H9 (cell line): Measurements from ENCODE around the gene RALGDS. TPM values are rescaled to one million over a fixed set of nuclear protein-coding genes. Genes with fewer than 3 reads are reported as not detected.

ENCODE experiments used
- DNase-seq: peaks from one replicate; pipeline ENCODE4 v3.0.0-alpha.2; 2017
- H2AFZ ChIP-seq: one replicate; pipeline ENCODE4 v1.6.1; 2013; ENCODE audit warnings: mild to moderate bottlenecking, low read length, control low read depth, moderate library complexity
- H2AK5ac ChIP-seq: 2 replicates; pipeline ENCODE4 v1.6.1; 2013; ENCODE audit warnings: low read length, control low read depth, mixed read lengths; ENCODE audit not compliant: insufficient read length
- H2BK120ac ChIP-seq: one replicate; pipeline ENCODE4 v1.6.1; 2013; ENCODE audit warnings: low read depth, mild to moderate bottlenecking, low read length, control low read depth, inconsistent platforms; ENCODE audit not compliant: poor library complexity, severe bottlenecking
- H2BK12ac ChIP-seq: 2 replicates; pipeline ENCODE4 v1.6.1; 2013; ENCODE audit warnings: low read length, control low read depth, mixed read lengths, low read depth; ENCODE audit not compliant: insufficient read length
- H2BK15ac ChIP-seq: 2 replicates; pipeline ENCODE4 v1.6.1; 2013; ENCODE audit warnings: low read depth, low read length, control low read depth
- H2BK20ac ChIP-seq: one replicate; pipeline ENCODE4 v1.6.1; 2013; ENCODE audit warnings: low read depth, mild to moderate bottlenecking, low read length, control low read depth, inconsistent platforms; ENCODE audit not compliant: poor library complexity, severe bottlenecking
- H2BK5ac ChIP-seq: 2 replicates; pipeline ENCODE4 v1.6.1; 2013; ENCODE audit warnings: low read length, control low read depth, mixed read lengths; ENCODE audit not compliant: insufficient read length
- H3K14ac ChIP-seq: 2 replicates; pipeline ENCODE4 v1.6.1; 2013; ENCODE audit warnings: low read length, control low read depth; ENCODE audit not compliant: insufficient read depth
- H3K18ac ChIP-seq: 2 replicates; pipeline ENCODE4 v1.6.1; 2013; ENCODE audit warnings: low read depth, mild to moderate bottlenecking, mixed read lengths, low read length, control low read depth; ENCODE audit not compliant: insufficient read length
- H3K23ac ChIP-seq: 2 replicates; pipeline ENCODE4 v1.6.1; 2013; ENCODE audit warnings: low read length, control low read depth, mixed read lengths, low read depth; ENCODE audit not compliant: insufficient read length
- H3K23me2 ChIP-seq: 2 replicates; pipeline ENCODE4 v1.6.1; 2013; ENCODE audit warnings: low read depth, mild to moderate bottlenecking, mixed read lengths, low read length, control low read depth; ENCODE audit not compliant: insufficient read length, poor library complexity, severe bottlenecking
- H3K27ac ChIP-seq: 2 replicates; pipeline ENCODE4 v1.5.1; 2013; ENCODE audit warnings: low read length, control low read depth, mixed read lengths, low read depth; ENCODE audit not compliant: insufficient read length
- H3K27me3 ChIP-seq: 2 replicates; pipeline ENCODE4 v1.6.1; 2013; ENCODE audit warnings: low read length, control low read depth, inconsistent platforms; ENCODE audit not compliant: insufficient read depth
- H3K4ac ChIP-seq: 2 replicates; pipeline ENCODE4 v1.6.1; 2013; ENCODE audit warnings: low read depth, mild to moderate bottlenecking, control low read depth, inconsistent platforms, low read length, moderate library complexity
- H3K4me1 ChIP-seq: 2 replicates; pipeline ENCODE4 v1.6.1; 2013; ENCODE audit warnings: low read length, control low read depth, inconsistent platforms; ENCODE audit not compliant: insufficient read depth
- H3K4me2 ChIP-seq: 2 replicates; pipeline ENCODE4 v1.6.1; 2013; ENCODE audit warnings: low read length, control low read depth, mixed read lengths; ENCODE audit not compliant: insufficient read length, insufficient read depth
- H3K56ac ChIP-seq: 2 replicates; pipeline ENCODE4 v1.6.1; 2013; ENCODE audit warnings: low read depth, mild to moderate bottlenecking, mixed read lengths, low read length, control low read depth; ENCODE audit not compliant: insufficient read length
- H3K79me1 ChIP-seq: 2 replicates; pipeline ENCODE4 v1.6.1; 2013; ENCODE audit warnings: low read depth, mild to moderate bottlenecking, moderate library complexity, low read length, control low read depth, inconsistent platforms; ENCODE audit not compliant: insufficient read depth, poor library complexity, severe bottlenecking
- H3K79me2 ChIP-seq: 2 replicates; pipeline ENCODE4 v1.6.1; 2013; ENCODE audit warnings: low read length, control low read depth, inconsistent platforms; ENCODE audit not compliant: insufficient read depth
- H3K9ac ChIP-seq: 2 replicates; pipeline ENCODE4 v1.6.1; 2013; ENCODE audit warnings: low read length, control low read depth, mixed read lengths; ENCODE audit not compliant: insufficient read length; ENCODE audit errors: extremely low read depth
- H3K9me3 ChIP-seq: one replicate; pipeline ENCODE4 v1.6.1; 2013; ENCODE audit warnings: low read depth, low read length, inconsistent platforms; ENCODE audit not compliant: control insufficient read depth
- H3T11ph ChIP-seq: one replicate; pipeline ENCODE4 v1.6.1; 2013; ENCODE audit warnings: mild to moderate bottlenecking, low read length, control low read depth, inconsistent platforms
- H4K20me1 ChIP-seq: one replicate; pipeline ENCODE4 v1.6.1; 2013; ENCODE audit not compliant: control insufficient read depth, insufficient read length, insufficient read depth
- H4K5ac ChIP-seq: 2 replicates; pipeline ENCODE4 v1.6.1; 2013; ENCODE audit warnings: low read depth, mild to moderate bottlenecking, mixed read lengths, low read length, control low read depth; ENCODE audit not compliant: insufficient read length
- H4K8ac ChIP-seq: replicated peaks from 2 replicates; pipeline ENCODE4 v1.6.1; 2013; ENCODE audit warnings: low read length, control low read depth, mixed read lengths, low read depth; ENCODE audit not compliant: insufficient read length
- H4K91ac ChIP-seq: 2 replicates; pipeline ENCODE4 v1.6.1; 2013; ENCODE audit warnings: low read depth, mild to moderate bottlenecking, moderate library complexity, mixed read lengths, low read length, control low read depth; ENCODE audit not compliant: insufficient read length
- H3K27ac Mint-ChIP-seq, 3 experiments: 2 replicates in 2 of 3; 3 replicates in 1 of 3; pipeline ENCODE4 v1.8.0; 2020 to 2021; ENCODE audit warnings: mixed read lengths in 3 of 3, mild to moderate bottlenecking in 1 of 3, moderate library complexity in 1 of 3
- H3K27me3 Mint-ChIP-seq: 2 replicates; pipeline ENCODE4 v1.8.0; 2021; ENCODE audit warnings: low read depth, mild to moderate bottlenecking, moderate library complexity, mixed read lengths
- H3K36me3 Mint-ChIP-seq, 3 experiments: 2 replicates in 2 of 3; 3 replicates in 1 of 3; pipeline ENCODE4 v1.8.0; 2020 to 2021; ENCODE audit warnings: low read depth in 3 of 3, mixed read lengths in 3 of 3; ENCODE audit not compliant: insufficient read depth in 1 of 3
- H3K4me1 Mint-ChIP-seq, 2 experiments: 2 replicates each; pipeline ENCODE4 v1.8.0; 2020; ENCODE audit warnings: mixed read lengths in 2 of 2
- H3K4me3 Mint-ChIP-seq, 2 experiments: 2 replicates in 1 of 2; 3 replicates in 1 of 2; pipeline ENCODE4 v1.8.0; 2020 to 2021; ENCODE audit warnings: mild to moderate bottlenecking in 2 of 2, mixed read lengths in 2 of 2, moderate library complexity in 1 of 2
- H3K9me3 Mint-ChIP-seq, 2 experiments: 2 replicates in 1 of 2; 3 replicates in 1 of 2; pipeline ENCODE4 v1.8.0; 2020; ENCODE audit warnings: mild to moderate bottlenecking in 2 of 2, mixed read lengths in 2 of 2, moderate library complexity in 1 of 2
- WGBS: extraction: QIAGEN DNeasy Blood & Tissue Kit; methylation state at CpG from one replicate; pipeline ENCODE4 v1.1.7; 2013; ENCODE audit warnings: missing lambda C conversion rate, low lambda C conversion rate, mixed read lengths; ENCODE audit not compliant: insufficient read length; ENCODE audit errors: extremely low coverage; 5-methylcytosine and 5-hydroxymethylcytosine counted together
- total RNA-seq: library from RNA; stranded (reverse); gene quantifications from 2 replicates; pipeline ENCODE4 v1.2.1, GENCODE V29; 2021
- TF ChIP-seq, protein P1 (sequence below): fragments of 200-600 bp; sonication (generic); conservative IDR thresholded peaks from 3 replicates; pipeline ENCODE4 v1.8.0; 2021; ENCODE audit warnings: antibody characterized with exemption, mild to moderate bottlenecking

Gene RALGDS
- total RNA-seq, 1 experiment from 2014 or later: 21.3 TPM

DNA sequence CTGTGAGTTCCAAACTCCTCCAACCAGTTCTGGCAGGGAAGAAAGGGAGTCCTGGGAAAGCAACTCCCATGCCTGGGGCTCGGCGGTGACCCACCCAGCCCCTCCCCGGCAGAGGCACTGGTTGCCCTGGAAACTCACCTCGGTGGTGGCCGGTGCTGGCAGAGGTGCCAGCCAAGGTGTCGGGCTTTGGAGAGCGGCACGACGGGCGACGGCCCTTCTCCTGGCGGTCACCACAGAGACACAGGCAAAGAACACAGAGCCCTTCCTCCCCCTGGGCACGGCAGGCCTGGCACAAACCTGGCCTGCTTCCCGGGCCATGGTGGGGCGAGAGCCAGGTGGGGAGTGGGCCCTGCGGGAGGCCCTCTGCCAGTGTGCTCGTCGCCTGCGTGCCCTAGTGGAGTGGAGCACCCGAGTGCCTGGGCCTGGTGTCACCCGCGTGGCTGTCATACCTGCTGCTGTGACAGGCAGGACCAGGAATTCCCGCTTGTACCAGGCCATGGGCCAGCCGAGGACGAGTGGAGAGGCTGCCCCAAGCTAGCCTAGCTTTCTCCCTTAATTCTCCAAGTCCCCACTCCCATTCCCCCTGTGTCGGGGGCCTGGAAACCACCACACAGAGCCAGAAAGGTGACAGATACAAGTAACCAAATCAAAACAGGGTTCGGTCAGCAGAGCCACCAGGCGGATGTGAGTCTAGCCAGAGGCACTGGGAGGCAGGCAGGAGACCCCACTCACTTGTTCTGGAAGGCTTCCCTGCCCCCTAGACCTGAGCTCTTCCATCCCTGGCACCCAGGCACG is 8.2 kb upstream of the RALGDS start:
- Mint-ChIP-seq H3K27ac (no peak overlapping the region), H3K9me3 (no peaks in the 10 kb centered on the region), H3K4me3 (no peak overlapping the region), H3K4me1 (peaks cover 7 to 15% of the 10 kb centered on the region in 2 experiments; a peak in 3 of 4 replicates), H3K36me3 (no peaks in the 10 kb centered on the region), H3K27me3 (peaks cover 17% of the 10 kb centered on the region)
- Histone ChIP-seq H4K20me1 (no peaks in the 10 kb centered on the region), H3K79me1 (no peaks in the 10 kb centered on the region), H2BK120ac (no peak overlapping the region), H3K56ac (no peak overlapping the region), H3K4me1 (no peaks in the 10 kb centered on the region), H3K23me2 (peaks cover 3% of the 10 kb centered on the region), H3K4me2 (no peak overlapping the region), H4K5ac (no peak overlapping the region), H2AFZ (no peak overlapping the region), H4K8ac (no peak overlapping the region), H3K18ac (no peak overlapping the region), H2AK5ac (no peak overlapping the region), H3K14ac (no peak overlapping the region), H3K4ac (no peak overlapping the region), H2BK15ac (no peak overlapping the region), H3K27ac (no peak overlapping the region), H3K23ac (no peak overlapping the region), H3T11ph (no peak overlapping the region), H3K9ac (no peak overlapping the region), H2BK12ac (no peak overlapping the region), H2BK5ac (no peak overlapping the region), H3K27me3 (no peaks in the 10 kb centered on the region; the same call in 1 of the 2 replicates), H3K9me3 (no peaks in the 10 kb centered on the region), H2BK20ac (no peak overlapping the region), H3K79me2 (no peaks in the 10 kb centered on the region), H4K91ac (no peak overlapping the region)
- TF ChIP-seq, protein P1, sequence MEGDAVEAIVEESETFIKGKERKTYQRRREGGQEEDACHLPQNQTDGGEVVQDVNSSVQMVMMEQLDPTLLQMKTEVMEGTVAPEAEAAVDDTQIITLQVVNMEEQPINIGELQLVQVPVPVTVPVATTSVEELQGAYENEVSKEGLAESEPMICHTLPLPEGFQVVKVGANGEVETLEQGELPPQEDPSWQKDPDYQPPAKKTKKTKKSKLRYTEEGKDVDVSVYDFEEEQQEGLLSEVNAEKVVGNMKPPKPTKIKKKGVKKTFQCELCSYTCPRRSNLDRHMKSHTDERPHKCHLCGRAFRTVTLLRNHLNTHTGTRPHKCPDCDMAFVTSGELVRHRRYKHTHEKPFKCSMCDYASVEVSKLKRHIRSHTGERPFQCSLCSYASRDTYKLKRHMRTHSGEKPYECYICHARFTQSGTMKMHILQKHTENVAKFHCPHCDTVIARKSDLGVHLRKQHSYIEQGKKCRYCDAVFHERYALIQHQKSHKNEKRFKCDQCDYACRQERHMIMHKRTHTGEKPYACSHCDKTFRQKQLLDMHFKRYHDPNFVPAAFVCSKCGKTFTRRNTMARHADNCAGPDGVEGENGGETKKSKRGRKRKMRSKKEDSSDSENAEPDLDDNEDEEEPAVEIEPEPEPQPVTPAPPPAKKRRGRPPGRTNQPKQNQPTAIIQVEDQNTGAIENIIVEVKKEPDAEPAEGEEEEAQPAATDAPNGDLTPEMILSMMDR: no peak
- no CpG with 5 or more reads among the region's 29 CpGs for WGBS
- no peak for DNase-seq
